ENCODE results near the gene ATAT1. TPM values are rescaled to one million over a fixed set of nuclear protein-coding genes. Genes with fewer than 3 reads are reported as not detected.
A peak's percentile ranks its signal among the peaks of the same experiment; 100 is the strongest.

The ATAT1 gene
- total RNA-seq, 1 donor from 2014 or later, result 13.7 TPM

DNA sequence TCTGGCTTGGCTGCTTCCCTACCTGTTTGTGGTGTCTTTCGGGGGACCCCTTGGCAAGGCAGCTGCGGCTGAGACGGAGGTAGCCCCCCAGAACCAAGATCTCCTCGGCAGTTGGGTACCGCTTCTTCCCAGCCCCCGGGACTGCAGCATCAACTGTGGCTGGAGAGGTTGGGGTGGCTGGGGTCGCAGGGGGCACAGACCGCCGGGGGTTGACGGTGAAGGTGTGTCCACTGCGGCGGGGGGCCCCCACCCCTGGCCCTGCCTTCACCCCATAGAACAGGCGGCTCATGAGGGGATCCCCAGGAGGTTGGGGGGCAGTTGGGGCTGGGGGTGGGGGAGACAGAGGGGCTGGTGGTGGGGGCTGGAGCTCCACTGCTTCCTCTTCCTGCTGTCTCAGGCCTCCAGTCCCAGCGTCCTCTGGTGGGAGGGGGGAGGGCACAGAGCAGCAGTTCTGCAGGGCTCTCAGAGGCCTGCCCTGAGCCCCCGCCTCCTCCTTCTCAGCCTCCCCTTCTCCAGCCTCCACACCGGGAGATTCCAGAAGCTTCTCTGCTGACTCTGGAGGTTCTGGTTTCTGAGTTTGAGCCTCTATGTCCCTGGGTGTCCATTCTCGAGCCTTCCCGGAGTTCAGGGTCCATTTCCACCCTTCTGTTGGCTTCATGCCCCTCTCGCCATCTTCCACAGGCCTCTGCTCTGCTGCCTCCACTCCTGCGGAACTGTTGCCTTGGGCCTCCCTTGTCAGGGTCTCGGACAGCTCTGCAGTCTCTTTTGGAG is 57.9 kb downstream of the ATAT1 start:
- H3K36me3 ChIP-seq, result peaks cover 5 to 13% of the 10 kb centered on the region in 2 donors
- peak in 1 of 2 donors; percentile 78 for DNase-seq (ENCODE audit: low spot score in 2 of 2)
- intact Hi-C loops (cut with DNase I), result loop anchor here (5.0 kb wide), 1 partner anchor 127 kb away; the partner anchor contains the start of genes GNL1 and PRR3
- no peaks in the 10 kb centered on the region for H3K9me3 ChIP-seq
- H3K27me3 ChIP-seq, result no peaks in the 10 kb centered on the region
- H3K4me3 ChIP-seq, result peak overlapping the region; percentile 75 to 91
- peaks cover 18 to 46% of the 10 kb centered on the region in 2 donors for H3K4me1 ChIP-seq
- peak overlapping the region; percentile 99 for H3K27ac ChIP-seq
- TF ChIP-seq, protein P1, sequence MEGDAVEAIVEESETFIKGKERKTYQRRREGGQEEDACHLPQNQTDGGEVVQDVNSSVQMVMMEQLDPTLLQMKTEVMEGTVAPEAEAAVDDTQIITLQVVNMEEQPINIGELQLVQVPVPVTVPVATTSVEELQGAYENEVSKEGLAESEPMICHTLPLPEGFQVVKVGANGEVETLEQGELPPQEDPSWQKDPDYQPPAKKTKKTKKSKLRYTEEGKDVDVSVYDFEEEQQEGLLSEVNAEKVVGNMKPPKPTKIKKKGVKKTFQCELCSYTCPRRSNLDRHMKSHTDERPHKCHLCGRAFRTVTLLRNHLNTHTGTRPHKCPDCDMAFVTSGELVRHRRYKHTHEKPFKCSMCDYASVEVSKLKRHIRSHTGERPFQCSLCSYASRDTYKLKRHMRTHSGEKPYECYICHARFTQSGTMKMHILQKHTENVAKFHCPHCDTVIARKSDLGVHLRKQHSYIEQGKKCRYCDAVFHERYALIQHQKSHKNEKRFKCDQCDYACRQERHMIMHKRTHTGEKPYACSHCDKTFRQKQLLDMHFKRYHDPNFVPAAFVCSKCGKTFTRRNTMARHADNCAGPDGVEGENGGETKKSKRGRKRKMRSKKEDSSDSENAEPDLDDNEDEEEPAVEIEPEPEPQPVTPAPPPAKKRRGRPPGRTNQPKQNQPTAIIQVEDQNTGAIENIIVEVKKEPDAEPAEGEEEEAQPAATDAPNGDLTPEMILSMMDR (IDR thresholded peaks at IDR 0.05), result no peak

DNA sequence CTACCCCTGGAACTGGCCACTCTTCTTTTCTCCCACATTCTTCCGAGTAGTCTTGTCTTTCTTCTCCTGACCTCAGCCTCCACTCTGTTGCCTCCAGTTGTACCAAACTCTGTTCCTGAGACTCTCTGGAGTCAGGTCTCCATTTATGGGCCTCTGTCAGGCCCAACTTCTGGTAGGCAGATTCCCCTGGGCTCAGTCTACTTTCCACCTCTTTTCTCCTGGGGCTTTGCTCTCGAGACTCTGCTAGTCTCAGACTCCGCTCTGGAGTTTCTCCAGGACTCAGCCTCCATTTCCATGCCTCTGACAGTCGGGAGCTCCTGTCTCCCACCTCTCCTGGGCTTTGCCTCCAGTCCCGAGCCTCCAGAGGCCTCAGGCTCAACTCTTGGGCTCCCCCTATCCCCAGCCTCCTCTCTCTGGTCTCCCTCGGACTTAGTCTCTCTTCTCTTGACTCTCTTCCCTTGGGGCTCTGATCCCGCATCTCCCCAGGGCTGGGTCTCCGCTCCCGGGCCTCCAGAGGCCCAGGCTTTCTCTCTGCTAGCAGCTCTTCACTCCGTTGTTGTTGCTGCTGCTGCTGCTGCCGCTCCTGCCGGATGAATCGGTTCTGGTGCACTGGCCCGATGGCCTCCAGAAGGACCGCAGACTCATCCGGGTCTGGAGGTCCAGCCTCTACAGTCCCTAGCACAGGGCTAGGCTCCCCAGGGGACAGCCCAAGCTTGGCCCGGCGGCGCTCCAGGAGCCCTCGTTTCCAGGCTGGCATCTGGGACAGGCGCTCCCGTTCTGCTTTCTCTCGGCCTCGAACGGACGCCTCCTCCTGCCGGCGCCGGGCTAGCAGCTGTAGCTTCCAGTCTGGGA is 58.7 kb downstream of the ATAT1 start:
- H3K27ac ChIP-seq, result peak overlapping the region; percentile 99
- peak overlapping the region; percentile 75 to 91 for H3K4me3 ChIP-seq
- H3K9me3 ChIP-seq, result no peaks in the 10 kb centered on the region
- intact Hi-C loops (cut with DNase I), result loop anchor here (1.0 kb wide), 1 partner anchor 36 kb away; no protein-coding TSS in a partner anchor
- H3K4me1 ChIP-seq, result peaks cover 12 to 45% of the 10 kb centered on the region in 2 donors
- peaks cover 4 to 5% of the 10 kb centered on the region in 2 donors for H3K36me3 ChIP-seq
- DNase-seq (ENCODE audit: low spot score in 2 of 2), result no peak
- no peaks in the 10 kb centered on the region for H3K27me3 ChIP-seq
- TF ChIP-seq, protein P1 (IDR thresholded peaks at IDR 0.05), result peak in 1 of 3 experiments; percentile 13

DNA sequence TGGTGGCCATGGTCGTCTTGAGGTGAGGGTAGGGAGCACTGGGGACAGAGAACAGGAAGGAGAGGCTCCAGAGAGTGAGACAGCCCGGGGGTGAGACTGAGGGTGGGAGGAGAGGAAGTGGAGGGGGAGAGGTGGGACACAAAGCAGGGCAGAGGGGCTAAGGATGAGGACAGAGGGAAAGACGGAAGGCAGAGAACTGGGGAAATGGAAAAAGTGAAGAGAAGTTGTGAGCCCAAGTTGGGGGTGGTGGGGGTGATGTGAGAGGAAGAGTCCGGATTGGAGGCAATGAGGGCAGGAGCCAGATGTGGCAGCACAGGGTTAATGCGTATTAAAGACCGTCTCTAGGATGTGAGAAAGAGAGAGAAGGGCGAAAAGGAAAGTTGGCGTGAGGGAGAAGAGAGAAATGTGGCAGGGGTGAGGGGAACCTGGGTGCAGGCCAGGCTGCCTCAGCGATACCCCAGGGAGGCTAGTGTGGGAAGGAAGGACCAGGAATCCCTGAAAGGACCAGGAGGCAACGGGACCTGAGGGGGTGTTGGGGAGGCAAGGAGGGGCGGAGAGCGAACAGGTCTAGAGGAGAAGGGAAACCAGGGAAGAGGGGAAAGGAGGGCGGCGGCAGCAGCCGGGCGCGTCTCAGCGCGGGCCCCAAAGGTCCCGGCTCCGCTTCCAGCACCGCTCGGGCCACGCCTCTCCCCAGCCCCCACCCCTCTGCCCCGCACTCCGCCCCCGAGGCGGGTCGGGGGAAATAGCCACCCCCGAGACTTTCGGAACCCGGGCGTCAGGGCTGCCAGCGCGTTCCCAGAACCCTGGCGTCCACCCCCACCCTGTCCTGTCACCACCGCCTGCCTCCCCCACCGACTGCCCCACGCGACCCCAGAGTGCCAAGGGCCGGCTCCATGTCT is 59.6 kb downstream of the ATAT1 start, which contains the start of gene PPP1R18:
PPP1R18 (minus strand) TSS at position 637 of the 899 bp plus-strand sequence; CDS start at position 10, 627 bp downstream.
- Histone ChIP-seq H3K27me3 (no peaks in the 10 kb centered on the region), H3K36me3 (peaks cover 0 to 2% of the 10 kb centered on the region in 2 donors), H3K27ac (peak within 1 kb of the TSS; percentile 99), H3K4me1 (peaks cover 7 to 36% of the 10 kb centered on the region in 2 donors), H3K9me3 (no peaks in the 10 kb centered on the region), H3K4me3 (peak within 1 kb of the TSS; percentile 75 to 91)
- TF ChIP-seq, protein P1 (IDR thresholded peaks at IDR 0.05), result no peak
- intact Hi-C loops (cut with DNase I), result loop anchor here (1.0 kb wide), 1 partner anchor 35 kb away; no protein-coding TSS in a partner anchor
- DNase-seq (ENCODE audit: low spot score in 2 of 2), result peak in 1 of 2 donors; percentile 94

- H3K27me3 ChIP-seq, result no peaks in the 10 kb centered on the region
- H3K4me1 ChIP-seq, result peaks cover 7 to 31% of the 10 kb centered on the region in 2 donors
- no peaks in the 10 kb centered on the region for H3K36me3 ChIP-seq
- intact Hi-C loops (cut with DNase I), result loop anchor here (1.0 kb wide), 2 partner anchors 30 to 34 kb away; partner anchors contain the start of gene MDC1
- H3K27ac ChIP-seq, result peak overlapping the region; percentile 99
- no peaks in the 10 kb centered on the region for H3K9me3 ChIP-seq
- peak; percentile 91 to 98 for DNase-seq (ENCODE audit: low spot score in 2 of 2)
- TF ChIP-seq, protein P1 (IDR thresholded peaks at IDR 0.05), result no peak
- peak overlapping the region; percentile 75 to 91 for H3K4me3 ChIP-seq
Measured at GRCh38 chr6:30686908-30687658, 60.4 kb downstream of the ATAT1 start.

All from ascending aorta (tissue), 2 donors.